ENCODE data around the gene ALPK3. TPM values are rescaled to one million over a fixed set of nuclear protein-coding genes. Genes with fewer than 3 reads are reported as not detected.

The ALPK3 gene
- polyA plus RNA-seq, 1 donor from 2014 or later, result not detected

- H3K79me2 ChIP-seq (replicated peaks; ENCODE audit: insufficient read depth, low read length), result no peaks in the 10 kb centered on the region
- H3K27ac ChIP-seq (ENCODE audit: low read length), result no peak overlapping the region
- no peaks in the 10 kb centered on the region for H4K20me1 ChIP-seq (ENCODE audit: insufficient read depth)
These were observed 32.1 kb upstream of the ALPK3 start for GRCh38 chr15:84785053-84785452.

GRCh38 chr15:84788500-84788899 lies 28.7 kb upstream of the ALPK3 start:
- peaks cover 8% of the 10 kb centered on the region for H3K36me3 ChIP-seq (ENCODE audit: insufficient read depth, low read length)
- H4K20me1 ChIP-seq (ENCODE audit: insufficient read depth), result no peaks in the 10 kb centered on the region
- no peak for TF ChIP-seq SMC3 (conservative IDR thresholded peaks at IDR 0.05; ENCODE audit: poor library complexity)
- TF ChIP-seq EP300 (conservative IDR thresholded peaks at IDR 0.05; ENCODE audit: poor library complexity, severe bottlenecking), result no peak
- TF ChIP-seq REST (IDR thresholded peaks at IDR 0.05; ENCODE audit: borderline replicate concordance), result no peak
- TF ChIP-seq POLR2AphosphoS5 (IDR thresholded peaks at IDR 0.05), result no peak
- no peak for TF ChIP-seq MXI1 (conservative IDR thresholded peaks at IDR 0.05; ENCODE audit: poor library complexity, severe bottlenecking)
- no peak for TF ChIP-seq CTCF (IDR thresholded peaks at IDR 0.05; ENCODE audit: poor library complexity, severe bottlenecking)

More at GRCh38 chr15:84785053-84785452, 32.1 kb upstream of the ALPK3 start:
- no peaks in the 10 kb centered on the region for H3K9me2 ChIP-seq (ENCODE audit: insufficient read depth, low read length)
- TF ChIP-seq RAD21 (conservative IDR thresholded peaks at IDR 0.05) (no peak), SMC3 (conservative IDR thresholded peaks at IDR 0.05; ENCODE audit: poor library complexity) (no peak), EZH2 (IDR thresholded peaks at IDR 0.05; ENCODE audit: borderline replicate concordance, insufficient read depth, low read length, poor library complexity, severe bottlenecking) (no peak), MXI1 (conservative IDR thresholded peaks at IDR 0.05; ENCODE audit: poor library complexity, severe bottlenecking) (no peak), CTCF (IDR thresholded peaks at IDR 0.05; ENCODE audit: poor library complexity, severe bottlenecking) (no peak), EP300 (conservative IDR thresholded peaks at IDR 0.05; ENCODE audit: poor library complexity, severe bottlenecking) (no peak), REST (IDR thresholded peaks at IDR 0.05; ENCODE audit: borderline replicate concordance) (no peak), POLR2AphosphoS5 (IDR thresholded peaks at IDR 0.05) (no peak), TAF1 (IDR thresholded peaks at IDR 0.05; ENCODE audit: low read depth) (no peak)
- H3K27me3 ChIP-seq (ENCODE audit: insufficient read depth, low read depth, low read length), result no peaks in the 10 kb centered on the region
- H3K9me3 ChIP-seq (ENCODE audit: low read length), result no peaks in the 10 kb centered on the region
- H3K4me3 ChIP-seq (ENCODE audit: low read length), result no peak overlapping the region
- peaks cover 5% of the 10 kb centered on the region for H3K36me3 ChIP-seq (ENCODE audit: insufficient read depth, low read length)
- no peak overlapping the region for H3K9ac ChIP-seq (ENCODE audit: low read length)
- no peak overlapping the region for H2AFZ ChIP-seq (ENCODE audit: low read depth, low read length)
- no peak overlapping the region for H3K4me2 ChIP-seq (ENCODE audit: low read length)
- no peaks in the 10 kb centered on the region for H3F3A ChIP-seq (ENCODE audit: insufficient read depth, low read length, poor library complexity, severe bottlenecking)

More at GRCh38 chr15:84788500-84788899, 28.7 kb upstream of the ALPK3 start:
- H3F3A ChIP-seq (ENCODE audit: insufficient read depth, low read length, poor library complexity, severe bottlenecking), result no peaks in the 10 kb centered on the region
- H3K27ac ChIP-seq (ENCODE audit: low read length), result no peak overlapping the region
- H3K4me3 ChIP-seq (ENCODE audit: low read length), result no peak overlapping the region
- H3K79me2 ChIP-seq (replicated peaks; ENCODE audit: insufficient read depth, low read length), result no peaks in the 10 kb centered on the region
- no peaks in the 10 kb centered on the region for H3K9me3 ChIP-seq (ENCODE audit: low read length)
- H3K4me2 ChIP-seq (ENCODE audit: low read length), result no peak overlapping the region
- H3K27me3 ChIP-seq (ENCODE audit: insufficient read depth, low read depth, low read length), result no peaks in the 10 kb centered on the region
- no peaks in the 10 kb centered on the region for H3K9me2 ChIP-seq (ENCODE audit: insufficient read depth, low read length)
- H2AFZ ChIP-seq (ENCODE audit: low read depth, low read length), result no peak overlapping the region
- no peak overlapping the region for H3K9ac ChIP-seq (ENCODE audit: low read length)
